ENCODE results near the gene FAM186B. TPM values are rescaled to one million over a fixed set of nuclear protein-coding genes. Genes with fewer than 3 reads are reported as not detected.

FAM186B gene
- total RNA-seq, 1 experiment from 2014 or later, result 1.3 TPM

DNA sequence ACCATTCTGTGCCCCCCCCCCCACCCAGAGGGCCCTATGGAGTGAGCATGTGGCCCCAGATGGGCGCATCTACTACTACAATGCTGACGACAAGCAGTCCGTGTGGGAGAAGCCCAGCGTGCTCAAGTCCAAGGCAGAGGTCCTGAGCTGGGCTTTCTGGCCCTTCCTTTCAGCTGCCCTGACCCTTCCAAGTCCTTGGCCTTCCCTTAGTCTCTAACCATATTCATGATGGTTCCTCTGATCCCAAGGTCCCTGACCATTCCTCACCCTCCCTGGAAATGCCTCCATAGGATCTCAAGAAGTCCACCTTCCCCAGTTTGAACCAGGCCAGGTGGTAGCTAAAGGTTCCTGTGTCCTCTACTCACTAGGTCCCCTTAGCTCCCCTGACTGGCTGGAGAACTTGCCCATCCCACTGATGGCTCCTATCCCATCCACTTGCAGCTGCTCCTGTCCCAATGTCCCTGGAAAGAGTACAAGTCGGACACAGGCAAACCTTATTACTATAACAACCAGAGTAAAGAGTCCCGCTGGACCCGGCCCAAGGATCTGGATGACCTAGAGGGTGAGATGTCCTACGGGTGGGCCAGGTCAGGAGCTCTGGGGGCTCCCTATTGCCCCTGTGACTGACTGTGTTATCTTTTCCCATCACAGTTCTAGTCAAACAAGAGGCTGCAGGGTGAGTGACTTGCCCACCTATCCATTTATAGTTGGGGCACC, 27.7 kb upstream of the FAM186B start:
- ChIA-PET POLR2A (ENCODE audit: unreplicated experiment) (interaction anchor here (0.8 kb wide), 1 partner anchor 89 kb away, joined by 8 read pairs; no protein-coding TSS in a partner anchor), CTCF (no interaction called here)
- no peak overlapping the region for H3K4me2 ChIP-seq
- no peak overlapping the region for H3K4me3 ChIP-seq
- no peaks in the 10 kb centered on the region for H3K79me2 ChIP-seq (ENCODE audit: low read depth)
- H3K27ac ChIP-seq, result no peak overlapping the region
- no TSS peak for BruUV-seq (replicated peaks)
- TF ChIP-seq EZH2 (IDR thresholded peaks at IDR 0.05; ENCODE audit: low read depth), result no peak
- no peak for TF ChIP-seq CTCF (conservative IDR thresholded peaks at IDR 0.05)
- H3K9me2 ChIP-seq (ENCODE audit: insufficient read depth), result no peaks in the 10 kb centered on the region
- H2AFZ ChIP-seq, result no peak overlapping the region
- H3F3A ChIP-seq (ENCODE audit: insufficient read depth, low read depth), result no peaks in the 10 kb centered on the region
- H3K4me1 ChIP-seq (replicated peaks; ENCODE audit: insufficient read depth), result no peaks in the 10 kb centered on the region
- no peaks in the 10 kb centered on the region for H4K20me1 ChIP-seq (ENCODE audit: insufficient read depth)
- no peaks in the 10 kb centered on the region for H3K27me3 ChIP-seq (ENCODE audit: insufficient read depth, low read depth)
- intact Hi-C loops (cut with micrococcal nuclease; ENCODE audit: unreplicated experiment), result no loop called here
- no peak for DNase-seq
- no peaks in the 10 kb centered on the region for H3K9me3 ChIP-seq (ENCODE audit: insufficient read depth, low read depth)
- H3K36me3 ChIP-seq (ENCODE audit: low read depth), result no peaks in the 10 kb centered on the region

GRCh38 chr12:49632401-49632800, 27.0 kb upstream of the FAM186B start:
- no TSS peak for BruUV-seq (replicated peaks)

GRCh38 chr12:49631336-49631907, 26.0 kb upstream of the FAM186B start:
- no peak overlapping the region for H3K27ac ChIP-seq
- DNase-seq, result no peak
- H3K4me3 ChIP-seq, result no peak overlapping the region
- TF ChIP-seq CTCF (conservative IDR thresholded peaks at IDR 0.05) (no peak), EZH2 (IDR thresholded peaks at IDR 0.05; ENCODE audit: low read depth) (no peak)
- H3K4me1 ChIP-seq (replicated peaks; ENCODE audit: insufficient read depth), result no peaks in the 10 kb centered on the region
- no peaks in the 10 kb centered on the region for H3K36me3 ChIP-seq (ENCODE audit: low read depth)
- no peaks in the 10 kb centered on the region for H3K9me2 ChIP-seq (ENCODE audit: insufficient read depth)
- H2AFZ ChIP-seq, result no peak overlapping the region
- ChIA-PET POLR2A (ENCODE audit: unreplicated experiment) (no interaction called here), CTCF (interaction anchor here (0.5 to 0.6 kb wide), 2 partner anchors 86 to 192 kb away, joined by 5 read pairs; no protein-coding TSS in a partner anchor)
- no TSS peak for BruUV-seq (replicated peaks)
- intact Hi-C loops (cut with micrococcal nuclease; ENCODE audit: unreplicated experiment), result no loop called here
- no peaks in the 10 kb centered on the region for H3K79me2 ChIP-seq (ENCODE audit: low read depth)
- no peaks in the 10 kb centered on the region for H4K20me1 ChIP-seq (ENCODE audit: insufficient read depth)
- no peaks in the 10 kb centered on the region for H3K9me3 ChIP-seq (ENCODE audit: insufficient read depth, low read depth)
- peaks cover 7% of the 10 kb centered on the region; the same call in 1 of the 2 replicates for H3F3A ChIP-seq (ENCODE audit: insufficient read depth, low read depth)
- no peak overlapping the region for H3K4me2 ChIP-seq
- no peaks in the 10 kb centered on the region for H3K27me3 ChIP-seq (ENCODE audit: insufficient read depth, low read depth)

More at GRCh38 chr12:49632401-49632800, 27.0 kb upstream of the FAM186B start:
- no peaks in the 10 kb centered on the region for H3K9me3 ChIP-seq (ENCODE audit: insufficient read depth, low read depth)
- 0 out of 2 replicates have a peak, but pooled peaks cover 3% of the 10 kb centered on the region for H3F3A ChIP-seq (ENCODE audit: insufficient read depth, low read depth)
- H3K4me2 ChIP-seq, result no peak overlapping the region
- H3K27ac ChIP-seq, result no peak overlapping the region
- H3K4me1 ChIP-seq (replicated peaks; ENCODE audit: insufficient read depth), result no peaks in the 10 kb centered on the region
- no peak for DNase-seq
- intact Hi-C loops (cut with micrococcal nuclease; ENCODE audit: unreplicated experiment), result no loop called here
- no peaks in the 10 kb centered on the region for H3K36me3 ChIP-seq (ENCODE audit: low read depth)
- TF ChIP-seq CTCF (conservative IDR thresholded peaks at IDR 0.05) (no peak), EZH2 (IDR thresholded peaks at IDR 0.05; ENCODE audit: low read depth) (no peak)
- H3K9me2 ChIP-seq (ENCODE audit: insufficient read depth), result no peaks in the 10 kb centered on the region
- CTCF ChIA-PET, result no interaction called here
- H2AFZ ChIP-seq, result no peak overlapping the region
- no peaks in the 10 kb centered on the region for H3K27me3 ChIP-seq (ENCODE audit: insufficient read depth, low read depth)
- H4K20me1 ChIP-seq (ENCODE audit: insufficient read depth), result no peaks in the 10 kb centered on the region
- no peaks in the 10 kb centered on the region for H3K79me2 ChIP-seq (ENCODE audit: low read depth)
- POLR2A ChIA-PET (ENCODE audit: unreplicated experiment), result no interaction called here
- H3K4me3 ChIP-seq, result no peak overlapping the region

Data from PC-9 (cell line).